Lower leg skin (tissue), 4 donors: ENCODE data around the gene GSN. TPM values are rescaled to one million over a fixed set of nuclear protein-coding genes. Genes with fewer than 3 reads are reported as not detected.

Source experiments
- DNase-seq, 2 donors: peaks; one replicate each; pipeline ENCODE4 v3.0.0-alpha.2; 2019; ENCODE audit warnings: low spot score in 2 of 2
- H3K4me3 ChIP-seq: fragments of 200-600 bp; sonication (generic); 2 replicates; pipeline ENCODE4 v1.5.1; 2017; ENCODE audit warnings: mild to moderate bottlenecking, low read depth; ENCODE audit not compliant: poor library complexity, severe bottlenecking
- CTCF ChIP-seq, 3 donors: fragments of 450-650 bp; IDR thresholded peaks; one replicate each; pipeline ENCODE4 v1.5.1; 2016; ENCODE audit warnings: antibody characterized with exemption in 3 of 3, mild to moderate bottlenecking in 3 of 3, moderate library complexity in 2 of 3
- POLR2A ChIP-seq, 2 donors: fragments of 450-650 bp; IDR thresholded peaks; one replicate each; pipeline ENCODE4 v1.6.1; 2016 to 2017; ENCODE audit warnings: antibody characterized with exemption in 2 of 2, mild to moderate bottlenecking in 1 of 2, moderate library complexity in 1 of 2
- WGBS, 2 donors: methylation state at CpG; one replicate each; pipeline ENCODE4 v1.1.5; 2018; 5-methylcytosine and 5-hydroxymethylcytosine counted together
- intact Hi-C: fragments of 100-400 bp; cut with DNase I; formaldehyde crosslinking; loops from one replicate; pipeline ENCODE4 v1.15.0; 2023; ENCODE audit warnings: low total_unique reads
- total RNA-seq, 4 donors: library from RNA; depleted of rRNA; stranded (reverse); fragments of >200 nt; gene quantifications; one replicate each; pipeline ENCODE4 v1.1.0, GENCODE V29; 2016

The GSN gene
- total RNA-seq, 4 donors from 2014 or later: 835 to 2,031 (median 1,042) TPM

GRCh38 chr9:121271368-121272341 is 3.7 kb downstream of the GSN start:
- DNase-seq: peak; percentile 60 to 91
- H3K4me3 ChIP-seq: no peak overlapping the region
- 36 to 44% methylated on average over 13 of the region's 13 CpGs for WGBS, 2 donors
- intact Hi-C loops: no loop called here
- TF ChIP-seq CTCF (IDR thresholded peaks at IDR 0.05) (no peak), POLR2A (IDR thresholded peaks at IDR 0.05) (no peak)

- intact Hi-C loops: no loop called here
- WGBS, 2 donors: 62 to 68% methylated on average over 6 of the region's 6 CpGs
- H3K4me3 ChIP-seq: no peak overlapping the region
- no peak for DNase-seq
- TF ChIP-seq CTCF (IDR thresholded peaks at IDR 0.05) (no peak), POLR2A (IDR thresholded peaks at IDR 0.05) (no peak)
These were observed 4.5 kb downstream of the GSN start for GRCh38 chr9:121272401-121272948.

- WGBS, 2 donors: 52 to 55% methylated on average over 4 of the region's 4 CpGs
- intact Hi-C loops: no loop called here
- TF ChIP-seq POLR2A (IDR thresholded peaks at IDR 0.05): no peak
- no peak for TF ChIP-seq CTCF (IDR thresholded peaks at IDR 0.05)
- no peak for DNase-seq
- no peak overlapping the region for H3K4me3 ChIP-seq
These were observed 5.3 kb downstream of the GSN start for GRCh38 chr9:121273064-121273775.

GRCh38 chr9:121274851-121275250 is 6.9 kb downstream of the GSN start:
- TF ChIP-seq POLR2A (IDR thresholded peaks at IDR 0.05): no peak
- TF ChIP-seq CTCF (IDR thresholded peaks at IDR 0.05): no peak
- intact Hi-C loops: no loop called here
- no peak overlapping the region for H3K4me3 ChIP-seq
- no peak for DNase-seq
- 57 to 66% methylated on average over 4 of the region's 4 CpGs for WGBS, 2 donors

GRCh38 chr9:121275781-121276658 is 8.1 kb downstream of the GSN start:
- TF ChIP-seq POLR2A (IDR thresholded peaks at IDR 0.05) (no peak), CTCF (IDR thresholded peaks at IDR 0.05) (no peak)
- no peak overlapping the region for H3K4me3 ChIP-seq
- WGBS, 2 donors: 57 to 68% methylated on average over 8 of the region's 8 CpGs
- intact Hi-C loops: no loop called here
- no peak for DNase-seq
